K562 (cell line): Measurements from ENCODE around the gene RERG. TPM values are rescaled to one million over a fixed set of nuclear protein-coding genes. Genes with fewer than 3 reads are reported as not detected.

Source experiments
- ATAC-seq: fragments of 200-7000 bp; cut with Tn5 transposase; 3 replicates; pipeline ENCODE4 v1.9.1; 2020; ENCODE audit warnings: moderate library complexity
- BruUV-seq: library from RNA; stranded (reverse); fragments of 400-500 nt; replicated peaks from 2 replicates; lab custom pipeline; 2021; lab: Mats Ljungman, UMichigan
- CTCF ChIA-PET: fragments of 300-600 bp; formaldehyde crosslinking; extraction: SDS; loops from one replicate; lab custom pipeline; 2021; ENCODE audit warnings: low intra/inter-chr PET ratio; lab: Yijun Ruan, JAX
- POLR2A ChIA-PET: fragments of 300-600, 350-650 bp; sonication (Branson Sonifier 250); formaldehyde crosslinking; extraction: SDS; loops from one replicate; lab custom pipeline; 2021; ENCODE audit warnings: antibody characterized with exemption, inconsistent platforms; lab: Yijun Ruan, JAX
- DNase-seq, 4 experiments: peaks; one replicate each; pipeline versions ENCODE4 v3.0.0 to v3.0.0-alpha.2; 2011 to 2018; ENCODE audit warnings: low spot score in 3 of 4, mixed read lengths in 3 of 4; ENCODE audit errors: extremely low read depth in 1 of 4
- FAIRE-seq: peaks from 2 replicates; lab custom pipeline; 2011; peaks lifted over from hg19 to GRCh38; lab: Jason Lieb, UNC
- H2AFZ ChIP-seq: 2 replicates; pipeline ENCODE4 v1.6.0; 2011; ENCODE audit warnings: low read depth, low read length, control low read depth, inconsistent platforms
- H3K27ac ChIP-seq: fragments of 200-600 bp; 3 replicates; pipeline ENCODE4 v1.8.0; 2011; ENCODE audit warnings: low read depth, mild to moderate bottlenecking, control low read depth, inconsistent platforms, low read length, moderate library complexity, mixed read lengths; ENCODE audit errors: extremely low read depth
- H3K27me3 ChIP-seq, 2 experiments: fragments of 300-600 bp in 1 of 2; 2 replicates in 1 of 2; 3 replicates in 1 of 2; pipeline versions ENCODE4 v1.6.0 to v1.8.0; 2011; ENCODE audit warnings: inconsistent platforms in 2 of 2, low read length in 2 of 2, mild to moderate bottlenecking in 1 of 2, mixed read lengths in 1 of 2, moderate library complexity in 1 of 2; ENCODE audit not compliant: control insufficient read depth in 2 of 2, insufficient read depth in 2 of 2
- H3K36me3 ChIP-seq: fragments of 300-600 bp; 3 replicates; pipeline ENCODE4 v1.8.0; 2011; ENCODE audit warnings: mild to moderate bottlenecking, low read length, inconsistent platforms; ENCODE audit not compliant: control insufficient read depth, insufficient read depth
- H3K4me1 ChIP-seq, 2 experiments: fragments of 200-600 bp in 1 of 2; replicated peaks in 1 of 2; 2 replicates in 1 of 2; 3 replicates in 1 of 2; pipeline versions ENCODE4 v1.5.1 to v1.8.0; 2011; ENCODE audit warnings: inconsistent platforms in 2 of 2, low read length in 2 of 2, mild to moderate bottlenecking in 1 of 2, mixed read lengths in 1 of 2, moderate library complexity in 1 of 2; ENCODE audit not compliant: control insufficient read depth in 2 of 2, insufficient read depth in 2 of 2
- H3K4me2 ChIP-seq: 2 replicates; pipeline ENCODE4 v1.6.1; 2011; ENCODE audit warnings: low read length, control low read depth, inconsistent platforms, mixed read lengths; ENCODE audit not compliant: insufficient read depth
- H3K4me3 ChIP-seq: fragments of 200-600 bp; sonication (generic), shearing (Covaris generic); 2 replicates; pipeline ENCODE4 v1.5.1; 2016; ENCODE audit warnings: control low read depth, inconsistent platforms
- H3K79me2 ChIP-seq: fragments of 200-600 bp; 3 replicates; pipeline ENCODE4 v1.8.0; 2011; ENCODE audit warnings: low read length, inconsistent platforms; ENCODE audit not compliant: control insufficient read depth, insufficient read depth
- H3K9ac ChIP-seq, 2 experiments: 2 replicates each; pipeline versions ENCODE4 v1.6.0 to v1.6.1; 2011; ENCODE audit warnings: low read depth in 2 of 2, low read length in 2 of 2, control low read depth in 1 of 2, inconsistent platforms in 1 of 2, mild to moderate bottlenecking in 1 of 2, mixed read lengths in 1 of 2; ENCODE audit not compliant: insufficient read depth in 1 of 2
- H3K9me1 ChIP-seq: one replicate; pipeline ENCODE4 v1.6.0; 2011; ENCODE audit warnings: inconsistent platforms, mild to moderate bottlenecking, low read length, moderate library complexity; ENCODE audit not compliant: control insufficient read depth, insufficient read depth
- H3K9me3 ChIP-seq: replicated peaks from 2 replicates; pipeline ENCODE4 v1.5.1; 2011; ENCODE audit warnings: low read depth, low read length, inconsistent platforms; ENCODE audit not compliant: control insufficient read depth, insufficient read depth
- H4K20me1 ChIP-seq: replicated peaks from 2 replicates; pipeline ENCODE4 v1.6.1; 2011; ENCODE audit warnings: low read length, inconsistent platforms, mixed read lengths; ENCODE audit not compliant: control insufficient read depth, insufficient read depth
- BCOR ChIP-seq: fragments of 450-650 bp; IDR thresholded peaks from 2 replicates; pipeline ENCODE4 v1.6.1; 2016
- BDP1 ChIP-seq: IDR thresholded peaks from 3 replicates; pipeline ENCODE4 v1.6.1; 2011; ENCODE audit not compliant: insufficient read length, insufficient read depth
- CHD4 ChIP-seq: fragments of 200-600 bp; sonication (generic); IDR thresholded peaks from 3 replicates; pipeline ENCODE4 v1.6.1; 2012; ENCODE audit warnings: low read depth, mild to moderate bottlenecking, mixed read lengths, low read length, inconsistent platforms; ENCODE audit not compliant: insufficient read depth, insufficient replicate concordance, poor library complexity, severe bottlenecking
- FOXJ3 ChIP-seq: sonication (generic); formaldehyde crosslinking; IDR thresholded peaks from 2 replicates; pipeline ENCODE4 v1.4.0; 2020; ENCODE audit warnings: mild to moderate bottlenecking, missing genetic modification reagents
- MED1 ChIP-seq: sonication (generic); formaldehyde crosslinking; IDR thresholded peaks from 2 replicates; pipeline ENCODE4 v1.8.1; 2023; ENCODE audit warnings: missing genetic modification reagents, borderline replicate concordance
- MTF1 ChIP-seq: fragments of 250-450 bp; sonication (Bioruptor Pico); IDR thresholded peaks from 2 replicates; pipeline ENCODE4 v1.9.0; 2021; ENCODE audit warnings: moderate library complexity, mild to moderate bottlenecking, inconsistent platforms, borderline replicate concordance
- WGBS: fragments of 100-300 bp; shearing (Covaris generic); methylation state at CpG from one replicate; pipeline ENCODE4 v1.1.6; 2016; ENCODE audit warnings: low coverage, mixed read lengths; ENCODE audit not compliant: insufficient coverage; ENCODE audit errors: missing lambda C conversion rate; 5-methylcytosine and 5-hydroxymethylcytosine counted together
- in situ Hi-C: fragments of 300-500 bp; cut with MboI; formaldehyde crosslinking; loops from 4 replicates; pipeline ENCODE4 v1.15.0; 2018; ENCODE audit warnings: inconsistent platforms, mixed read lengths
- intact Hi-C: fragments of 100-400 bp; cut with micrococcal nuclease; formaldehyde crosslinking; loops from 2 replicates; pipeline ENCODE4 v1.14.2; 2022
- polyA plus RNA-seq, 8 experiments: library from polyadenylated mRNA; depleted of rRNA in 4 of 8; stranded (reverse) in 5 of 8; unstranded in 3 of 8; fragments of >200 nt; fragmentation: Nextera tagmentation in 2 of 8; fragmentation: Illumina TruSeq in 1 of 8; extraction: Ambion mirVana in 2 of 8; extraction: Trizol in 1 of 8; gene quantifications; 2 replicates each; pipeline versions ENCODE4 v1.2.1 to v1.2.3, GENCODE V29; 2011 to 2014; ENCODE audit warnings: inconsistent platforms in 1 of 8, missing spikeins in 1 of 8
- total RNA-seq, 7 experiments: library from RNA; depleted of rRNA in 6 of 7; stranded (reverse); fragments of >200 nt in 6 of 7; fragmentation: Illumina TruSeq in 2 of 7; extraction: Trizol in 2 of 7; gene quantifications; 2 replicates each; pipeline versions ENCODE4 v1.2.1 to v1.2.3, GENCODE V29; 2011 to 2021; ENCODE audit warnings: low replicate concordance in 1 of 7
- TF ChIP-seq, protein P1 (sequence below): sonication (generic); formaldehyde crosslinking; IDR thresholded peaks from 2 replicates; pipeline ENCODE4 v1.8.0; 2022; ENCODE audit warnings: mild to moderate bottlenecking, missing genetic modification reagents
- TF ChIP-seq, protein P2 (sequence below): conservative IDR thresholded peaks from 2 replicates; pipeline ENCODE4 v1.6.1; 2011; ENCODE audit warnings: low read depth, mild to moderate bottlenecking, low read length; ENCODE audit not compliant: control insufficient read depth

RERG gene
- total and polyA plus RNA-seq, 9 of the 15 experiments (the other 6 are each of a cell fraction or from before 2014, with no cell fraction given) = 2.2 to 7.3 (median 3.0) TPM

DNA sequence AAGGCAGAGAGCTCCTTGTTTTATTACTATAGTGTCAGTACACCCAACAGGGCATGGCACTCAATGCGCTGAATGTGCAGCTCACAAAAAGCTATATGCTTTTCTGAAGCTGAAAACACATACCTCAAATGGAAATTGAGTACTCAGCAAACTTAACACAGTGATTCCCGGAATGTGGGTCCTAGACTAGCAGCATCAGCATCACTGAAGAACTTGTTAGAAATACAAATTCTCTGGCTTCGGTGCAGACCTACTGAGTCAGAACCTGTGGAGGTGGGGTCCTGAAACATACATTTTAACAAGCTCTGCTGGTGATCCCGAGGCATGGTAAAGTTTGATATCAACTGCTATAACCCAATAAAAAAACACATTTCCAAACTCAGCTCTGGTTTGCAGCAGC is 14.9 kb downstream of the RERG start:
- H3K27me3 ChIP-seq = no peaks in the 10 kb centered on the region
- no peaks in the 10 kb centered on the region for H4K20me1 ChIP-seq
- H3K9me1 ChIP-seq = no peaks in the 10 kb centered on the region
- no peak overlapping the region for H3K4me2 ChIP-seq
- BruUV-seq = no TSS peak
- no peak for FAIRE-seq
- H3K4me1 ChIP-seq = no peaks in the 10 kb centered on the region
- 7% methylated on average over 4 of the region's 4 CpGs for WGBS
- TF ChIP-seq MED1 (CRISPR knock-in tag) = no peak
- TF ChIP-seq, protein P1, sequence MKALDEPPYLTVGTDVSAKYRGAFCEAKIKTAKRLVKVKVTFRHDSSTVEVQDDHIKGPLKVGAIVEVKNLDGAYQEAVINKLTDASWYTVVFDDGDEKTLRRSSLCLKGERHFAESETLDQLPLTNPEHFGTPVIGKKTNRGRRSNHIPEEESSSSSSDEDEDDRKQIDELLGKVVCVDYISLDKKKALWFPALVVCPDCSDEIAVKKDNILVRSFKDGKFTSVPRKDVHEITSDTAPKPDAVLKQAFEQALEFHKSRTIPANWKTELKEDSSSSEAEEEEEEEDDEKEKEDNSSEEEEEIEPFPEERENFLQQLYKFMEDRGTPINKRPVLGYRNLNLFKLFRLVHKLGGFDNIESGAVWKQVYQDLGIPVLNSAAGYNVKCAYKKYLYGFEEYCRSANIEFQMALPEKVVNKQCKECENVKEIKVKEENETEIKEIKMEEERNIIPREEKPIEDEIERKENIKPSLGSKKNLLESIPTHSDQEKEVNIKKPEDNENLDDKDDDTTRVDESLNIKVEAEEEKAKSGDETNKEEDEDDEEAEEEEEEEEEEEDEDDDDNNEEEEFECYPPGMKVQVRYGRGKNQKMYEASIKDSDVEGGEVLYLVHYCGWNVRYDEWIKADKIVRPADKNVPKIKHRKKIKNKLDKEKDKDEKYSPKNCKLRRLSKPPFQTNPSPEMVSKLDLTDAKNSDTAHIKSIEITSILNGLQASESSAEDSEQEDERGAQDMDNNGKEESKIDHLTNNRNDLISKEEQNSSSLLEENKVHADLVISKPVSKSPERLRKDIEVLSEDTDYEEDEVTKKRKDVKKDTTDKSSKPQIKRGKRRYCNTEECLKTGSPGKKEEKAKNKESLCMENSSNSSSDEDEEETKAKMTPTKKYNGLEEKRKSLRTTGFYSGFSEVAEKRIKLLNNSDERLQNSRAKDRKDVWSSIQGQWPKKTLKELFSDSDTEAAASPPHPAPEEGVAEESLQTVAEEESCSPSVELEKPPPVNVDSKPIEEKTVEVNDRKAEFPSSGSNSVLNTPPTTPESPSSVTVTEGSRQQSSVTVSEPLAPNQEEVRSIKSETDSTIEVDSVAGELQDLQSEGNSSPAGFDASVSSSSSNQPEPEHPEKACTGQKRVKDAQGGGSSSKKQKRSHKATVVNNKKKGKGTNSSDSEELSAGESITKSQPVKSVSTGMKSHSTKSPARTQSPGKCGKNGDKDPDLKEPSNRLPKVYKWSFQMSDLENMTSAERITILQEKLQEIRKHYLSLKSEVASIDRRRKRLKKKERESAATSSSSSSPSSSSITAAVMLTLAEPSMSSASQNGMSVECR (CRISPR knock-in tag) = no peak
- TF ChIP-seq, protein P2, sequence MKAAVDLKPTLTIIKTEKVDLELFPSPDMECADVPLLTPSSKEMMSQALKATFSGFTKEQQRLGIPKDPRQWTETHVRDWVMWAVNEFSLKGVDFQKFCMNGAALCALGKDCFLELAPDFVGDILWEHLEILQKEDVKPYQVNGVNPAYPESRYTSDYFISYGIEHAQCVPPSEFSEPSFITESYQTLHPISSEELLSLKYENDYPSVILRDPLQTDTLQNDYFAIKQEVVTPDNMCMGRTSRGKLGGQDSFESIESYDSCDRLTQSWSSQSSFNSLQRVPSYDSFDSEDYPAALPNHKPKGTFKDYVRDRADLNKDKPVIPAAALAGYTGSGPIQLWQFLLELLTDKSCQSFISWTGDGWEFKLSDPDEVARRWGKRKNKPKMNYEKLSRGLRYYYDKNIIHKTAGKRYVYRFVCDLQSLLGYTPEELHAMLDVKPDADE = no peak
- TF ChIP-seq MTF1 (CRISPR knock-in tag) = no peak
- TF ChIP-seq FOXJ3 (CRISPR knock-in tag) = no peak
- TF ChIP-seq BCOR = no peak
- no peak for TF ChIP-seq CHD4
- no peak for TF ChIP-seq BDP1
- intact Hi-C loops = no loop called here
- H2AFZ ChIP-seq = no peak overlapping the region
- H3K36me3 ChIP-seq = no peaks in the 10 kb centered on the region
- H3K9ac ChIP-seq = no peak overlapping the region
- CTCF ChIA-PET = no interaction called here
- POLR2A ChIA-PET = no interaction called here
- H3K79me2 ChIP-seq = no peaks in the 10 kb centered on the region
- no peak overlapping the region for H3K27ac ChIP-seq
- no peak overlapping the region for H3K4me3 ChIP-seq
- in situ Hi-C loops = no loop called here
- DNase-seq = no peak
- ATAC-seq = no peak
- no peaks in the 10 kb centered on the region for H3K9me3 ChIP-seq
